ENCODE results near the gene KAT2A.

KAT2A gene

GRCh38 chr17:42078396-42079043 lies 42.6 kb downstream of the KAT2A start:
- TF ChIP-seq, protein P1, sequence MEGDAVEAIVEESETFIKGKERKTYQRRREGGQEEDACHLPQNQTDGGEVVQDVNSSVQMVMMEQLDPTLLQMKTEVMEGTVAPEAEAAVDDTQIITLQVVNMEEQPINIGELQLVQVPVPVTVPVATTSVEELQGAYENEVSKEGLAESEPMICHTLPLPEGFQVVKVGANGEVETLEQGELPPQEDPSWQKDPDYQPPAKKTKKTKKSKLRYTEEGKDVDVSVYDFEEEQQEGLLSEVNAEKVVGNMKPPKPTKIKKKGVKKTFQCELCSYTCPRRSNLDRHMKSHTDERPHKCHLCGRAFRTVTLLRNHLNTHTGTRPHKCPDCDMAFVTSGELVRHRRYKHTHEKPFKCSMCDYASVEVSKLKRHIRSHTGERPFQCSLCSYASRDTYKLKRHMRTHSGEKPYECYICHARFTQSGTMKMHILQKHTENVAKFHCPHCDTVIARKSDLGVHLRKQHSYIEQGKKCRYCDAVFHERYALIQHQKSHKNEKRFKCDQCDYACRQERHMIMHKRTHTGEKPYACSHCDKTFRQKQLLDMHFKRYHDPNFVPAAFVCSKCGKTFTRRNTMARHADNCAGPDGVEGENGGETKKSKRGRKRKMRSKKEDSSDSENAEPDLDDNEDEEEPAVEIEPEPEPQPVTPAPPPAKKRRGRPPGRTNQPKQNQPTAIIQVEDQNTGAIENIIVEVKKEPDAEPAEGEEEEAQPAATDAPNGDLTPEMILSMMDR (IDR thresholded peaks at IDR 0.05; ENCODE audit: insufficient read depth, low read length, poor library complexity, severe bottlenecking) = no peak
- H3K36me3 ChIP-seq (ENCODE audit: control insufficient read depth, insufficient read depth, low read length) = no peaks in the 10 kb centered on the region
- H3K4me3 ChIP-seq (replicated peaks; ENCODE audit: low read depth, low read length) = no peak overlapping the region
- no peak for DNase-seq (ENCODE audit: extremely low read depth, insufficient read length)
- H3K27me3 ChIP-seq (replicated peaks; ENCODE audit: control insufficient read depth, insufficient read depth, low read length) = peaks cover 1% of the 10 kb centered on the region; the same call in 1 of the 2 replicates

GRCh38 chr17:42077755-42078154 lies 43.4 kb downstream of the KAT2A start:
- no peak overlapping the region for H3K4me3 ChIP-seq (replicated peaks; ENCODE audit: low read depth, low read length)
- no peak for DNase-seq (ENCODE audit: extremely low read depth, insufficient read length)
- no peaks in the 10 kb centered on the region for H3K36me3 ChIP-seq (ENCODE audit: control insufficient read depth, insufficient read depth, low read length)
- peaks cover 1% of the 10 kb centered on the region; the same call in 1 of the 2 replicates for H3K27me3 ChIP-seq (replicated peaks; ENCODE audit: control insufficient read depth, insufficient read depth, low read length)
- TF ChIP-seq, protein P1 (IDR thresholded peaks at IDR 0.05; ENCODE audit: insufficient read depth, low read length, poor library complexity, severe bottlenecking) = no peak

DNA sequence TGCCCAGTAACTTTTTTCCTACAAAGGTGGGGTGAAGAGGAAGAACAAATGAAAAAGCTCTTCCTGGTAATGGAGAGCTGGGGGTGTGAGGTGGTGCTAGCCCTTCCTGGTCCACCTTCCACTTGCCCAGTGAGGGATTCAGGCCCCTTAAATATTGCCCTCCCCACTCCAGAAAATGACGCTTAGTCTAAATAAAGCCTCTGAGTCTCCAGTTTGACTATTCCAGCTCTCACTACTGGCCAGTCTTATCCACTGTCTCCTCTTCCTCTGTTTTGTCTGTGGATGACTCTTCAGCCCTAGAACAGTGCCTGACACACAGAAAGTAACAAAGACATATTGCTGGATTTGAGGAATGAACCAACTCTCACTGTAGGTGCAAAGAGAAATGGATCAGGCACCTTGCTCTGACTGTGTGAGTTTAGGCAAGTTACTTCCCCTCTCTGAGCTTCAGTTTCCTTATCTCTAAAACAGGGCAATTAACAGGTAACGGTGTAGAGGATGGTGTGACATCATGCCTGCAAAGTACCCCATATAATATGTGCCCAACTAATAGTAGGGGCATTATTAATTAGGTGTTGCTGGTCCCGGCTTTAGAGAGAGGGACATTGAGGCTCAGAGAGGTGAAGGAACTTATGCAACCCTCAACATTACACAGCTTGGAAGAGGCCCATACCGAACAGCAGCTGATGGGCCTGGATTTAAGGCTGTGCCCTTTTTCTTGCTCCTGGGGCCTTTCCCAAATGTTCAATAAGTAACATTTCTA lies 44.2 kb downstream of the KAT2A start:
- no peaks in the 10 kb centered on the region for H3K36me3 ChIP-seq (ENCODE audit: control insufficient read depth, insufficient read depth, low read length)
- no peak for DNase-seq (ENCODE audit: extremely low read depth, insufficient read length)
- H3K27me3 ChIP-seq (replicated peaks; ENCODE audit: control insufficient read depth, insufficient read depth, low read length) = peaks cover 1% of the 10 kb centered on the region; the same call in 1 of the 2 replicates
- H3K4me3 ChIP-seq (replicated peaks; ENCODE audit: low read depth, low read length) = no peak overlapping the region
- TF ChIP-seq, protein P1 (IDR thresholded peaks at IDR 0.05; ENCODE audit: insufficient read depth, low read length, poor library complexity, severe bottlenecking) = no peak

- TF ChIP-seq, protein P1 (IDR thresholded peaks at IDR 0.05; ENCODE audit: insufficient read depth, low read length, poor library complexity, severe bottlenecking) = no peak
- no peak overlapping the region for H3K4me3 ChIP-seq (replicated peaks; ENCODE audit: low read depth, low read length)
- H3K36me3 ChIP-seq (ENCODE audit: control insufficient read depth, insufficient read depth, low read length) = no peaks in the 10 kb centered on the region
- H3K27me3 ChIP-seq (replicated peaks; ENCODE audit: control insufficient read depth, insufficient read depth, low read length) = peaks cover 2% of the 10 kb centered on the region
- no peak for DNase-seq (ENCODE audit: extremely low read depth, insufficient read length)
These were observed 45.4 kb downstream of the KAT2A start for GRCh38 chr17:42075789-42076188.

DNA sequence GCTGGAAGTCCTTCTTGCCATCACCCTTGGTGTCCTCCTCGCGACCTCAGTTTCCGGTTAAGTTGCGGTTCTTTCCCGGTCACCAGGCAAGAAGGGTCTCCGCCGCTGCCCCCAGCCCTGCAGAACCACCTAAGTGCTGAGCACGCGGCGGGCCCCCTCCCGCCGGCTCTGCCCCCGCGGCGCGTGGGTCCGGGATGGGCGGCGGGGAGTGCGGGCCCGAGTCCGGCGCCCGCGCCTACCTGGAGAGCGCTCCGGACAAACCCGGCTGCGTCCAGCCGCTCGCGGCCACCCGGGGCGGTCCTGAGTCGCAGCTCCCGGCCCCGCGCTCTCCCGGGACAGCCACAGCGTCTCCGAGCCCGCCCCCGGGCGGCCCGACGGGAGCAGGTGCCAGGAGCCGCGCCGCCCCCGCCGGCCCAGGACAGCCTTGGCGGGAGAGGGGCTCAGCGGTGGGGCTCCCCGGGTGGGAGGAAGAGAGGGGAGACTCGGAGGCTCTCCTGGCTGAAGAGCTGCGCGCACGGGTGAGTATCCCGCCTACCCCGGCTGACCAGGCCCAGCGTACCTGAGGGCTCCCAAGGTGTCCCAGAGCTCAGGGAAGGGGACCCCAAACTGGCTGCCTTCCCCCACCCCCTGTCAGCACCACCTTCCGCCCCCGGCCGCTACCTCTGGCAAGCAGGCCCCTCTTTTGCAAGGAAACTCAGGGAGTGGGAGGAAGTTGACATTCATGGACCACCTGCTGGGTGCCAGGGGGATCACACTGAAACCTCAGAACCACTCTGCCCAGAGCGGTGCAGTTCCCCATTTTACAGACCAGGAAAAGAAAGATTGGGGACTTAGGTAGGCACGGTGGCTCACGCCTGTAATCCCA lies 48.6 kb downstream of the KAT2A start:
- Histone ChIP-seq H3K4me3 (replicated peaks; ENCODE audit: low read depth, low read length) (peak overlapping the region; percentile 14), H3K36me3 (ENCODE audit: control insufficient read depth, insufficient read depth, low read length) (no peaks in the 10 kb centered on the region), H3K27me3 (replicated peaks; ENCODE audit: control insufficient read depth, insufficient read depth, low read length) (peaks cover 2% of the 10 kb centered on the region)
- TF ChIP-seq, protein P1 (IDR thresholded peaks at IDR 0.05; ENCODE audit: insufficient read depth, low read length, poor library complexity, severe bottlenecking) = no peak
- DNase-seq (ENCODE audit: extremely low read depth, insufficient read length) = no peak

All from GM06990 (cell line).